ENCODE measurements around the gene STAM2.
A peak's percentile ranks its signal among the peaks of the same experiment; 100 is the strongest.
"Not testable (repeated sequence)": the region's sequence is repeated elsewhere in the genome, so short reads cannot be mapped to it uniquely, and the experiment has no call there.

The STAM2 gene

GRCh38 chr2:152167470-152167869, 8.1 kb downstream of the STAM2 start:
- peak overlapping the region; percentile 43 for H3K4me2 ChIP-seq (ENCODE audit: low read depth, low read length, poor library complexity, severe bottlenecking)
- H3K4me1 ChIP-seq (ENCODE audit: insufficient read depth, low read length, poor library complexity, severe bottlenecking), result peaks cover 20% of the 10 kb centered on the region
- not testable (repeated sequence) for H4K20me1 ChIP-seq (ENCODE audit: insufficient read depth, low read length, poor library complexity, severe bottlenecking); H3K4me3 ChIP-seq (ENCODE audit: low read length, poor library complexity, severe bottlenecking); H3K27me3 ChIP-seq (ENCODE audit: insufficient read depth, low read length, poor library complexity, severe bottlenecking); H3K9me3 ChIP-seq (ENCODE audit: insufficient read depth, low read depth, low read length); H3K9ac ChIP-seq (ENCODE audit: low read depth, low read length, poor library complexity, severe bottlenecking); H2AFZ ChIP-seq (ENCODE audit: low read length); H3K9me2 ChIP-seq (replicated peaks; ENCODE audit: low read depth, low read length); H3F3A ChIP-seq (ENCODE audit: low read depth); H3K36me3 ChIP-seq (ENCODE audit: insufficient read depth, low read length)
- peaks cover 72% of the 10 kb centered on the region for H3K79me2 ChIP-seq (ENCODE audit: insufficient read depth, low read length)

- Histone ChIP-seq H3K4me2 (ENCODE audit: low read depth, low read length, poor library complexity, severe bottlenecking) (peak overlapping the region; percentile 43), H3K79me2 (ENCODE audit: insufficient read depth, low read length) (peaks cover 70% of the 10 kb centered on the region), H2AFZ (ENCODE audit: low read length) (no peak overlapping the region), H4K20me1 (ENCODE audit: insufficient read depth, low read length, poor library complexity, severe bottlenecking) (peaks cover 7% of the 10 kb centered on the region), H3K9me2 (replicated peaks; ENCODE audit: low read depth, low read length) (no peaks in the 10 kb centered on the region), H3K9ac (ENCODE audit: low read depth, low read length, poor library complexity, severe bottlenecking) (no peak overlapping the region), H3K4me3 (ENCODE audit: low read length, poor library complexity, severe bottlenecking) (no peak overlapping the region), H3K9me3 (ENCODE audit: insufficient read depth, low read depth, low read length) (no peaks in the 10 kb centered on the region), H3K27me3 (ENCODE audit: insufficient read depth, low read length, poor library complexity, severe bottlenecking) (no peaks in the 10 kb centered on the region), H3K4me1 (ENCODE audit: insufficient read depth, low read length, poor library complexity, severe bottlenecking) (peaks cover 16% of the 10 kb centered on the region), H3F3A (ENCODE audit: low read depth) (no peaks in the 10 kb centered on the region), H3K36me3 (ENCODE audit: insufficient read depth, low read length) (no peaks in the 10 kb centered on the region)
- TF ChIP-seq CTCF (conservative IDR thresholded peaks at IDR 0.05; ENCODE audit: low read length) (no peak), EZH2phosphoT487 (IDR thresholded peaks at IDR 0.05; ENCODE audit: borderline replicate concordance) (no peak)
Observed at GRCh38 chr2:152167065-152167464, 8.5 kb downstream of the STAM2 start.

DNA sequence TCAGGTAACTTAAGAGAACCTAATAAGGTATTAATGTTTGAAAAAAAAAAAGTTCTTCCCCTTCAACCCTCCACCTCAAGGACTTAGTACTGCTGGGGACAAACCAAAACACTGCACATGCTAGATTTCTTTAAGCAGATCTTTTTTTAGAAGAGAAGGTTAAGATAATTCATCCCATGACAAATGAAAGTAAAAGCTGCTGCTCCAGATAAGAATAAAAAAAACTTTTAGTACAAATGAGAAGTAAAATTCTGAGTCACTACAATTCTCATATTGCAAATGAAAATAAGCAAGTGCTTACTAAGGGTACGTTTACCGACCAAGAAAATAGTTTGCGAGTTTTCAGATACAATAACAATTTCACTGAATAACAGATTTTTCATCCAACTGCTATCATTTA, 8.9 kb downstream of the STAM2 start:
- Histone ChIP-seq H2AFZ (ENCODE audit: low read length) (no peak overlapping the region), H3K4me1 (ENCODE audit: insufficient read depth, low read length, poor library complexity, severe bottlenecking) (peaks cover 12% of the 10 kb centered on the region), H3K79me2 (ENCODE audit: insufficient read depth, low read length) (peaks cover 70% of the 10 kb centered on the region)

More for the DNA sequence above, 8.9 kb downstream of the STAM2 start:
- Histone ChIP-seq H3K9me2 (replicated peaks; ENCODE audit: low read depth, low read length) (no peaks in the 10 kb centered on the region), H3K27me3 (ENCODE audit: insufficient read depth, low read length, poor library complexity, severe bottlenecking) (no peaks in the 10 kb centered on the region), H4K20me1 (ENCODE audit: insufficient read depth, low read length, poor library complexity, severe bottlenecking) (peaks cover 7% of the 10 kb centered on the region), H3K9ac (ENCODE audit: low read depth, low read length, poor library complexity, severe bottlenecking) (no peak overlapping the region), H3K36me3 (ENCODE audit: insufficient read depth, low read length) (no peaks in the 10 kb centered on the region), H3F3A (ENCODE audit: low read depth) (no peaks in the 10 kb centered on the region), H3K4me3 (ENCODE audit: low read length, poor library complexity, severe bottlenecking) (no peak overlapping the region), H3K4me2 (ENCODE audit: low read depth, low read length, poor library complexity, severe bottlenecking) (peak overlapping the region; percentile 43), H3K9me3 (ENCODE audit: insufficient read depth, low read depth, low read length) (no peaks in the 10 kb centered on the region)
- TF ChIP-seq EZH2phosphoT487 (IDR thresholded peaks at IDR 0.05; ENCODE audit: borderline replicate concordance) (no peak), CTCF (conservative IDR thresholded peaks at IDR 0.05; ENCODE audit: low read length) (no peak)

All from Loucy (cell line).